GM19240 (cell line): ENCODE data around the gene GPC5.
"Not testable (repeated sequence)": the region's sequence is repeated elsewhere in the genome, so short reads cannot be mapped to it uniquely, and the experiment has no call there.

ENCODE experiments used
- DNase-seq: peaks from one replicate; pipeline ENCODE4 v3.0.0; 2011; ENCODE audit warnings: low spot score; ENCODE audit not compliant: insufficient read length

Gene GPC5

GRCh38 chr13:92433963-92434362 is 1035.5 kb downstream of the GPC5 start:
- DNase-seq, result no peak

- DNase-seq, result no peak
Observed at GRCh38 chr13:92436924-92437323, 1038.5 kb downstream of the GPC5 start.

DNA sequence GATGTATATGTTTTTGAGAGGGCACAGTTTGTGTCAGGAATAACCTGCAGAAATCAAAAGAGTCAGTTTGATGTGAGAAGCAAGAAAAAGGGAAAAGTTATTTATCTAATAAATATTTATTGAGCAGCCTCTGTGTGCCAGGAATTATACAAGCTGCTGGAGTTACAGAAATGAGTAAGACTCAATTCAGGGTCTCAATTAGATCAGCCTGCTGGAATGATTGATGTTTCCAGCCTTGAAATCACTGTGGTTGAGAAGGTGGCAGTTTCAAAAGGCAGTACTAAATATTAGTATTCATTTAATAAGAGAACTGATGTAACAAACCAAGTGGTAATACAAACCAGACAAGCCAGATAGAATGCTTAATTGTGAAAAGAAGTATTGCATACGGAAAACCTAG is 1045.8 kb downstream of the GPC5 start:
- DNase-seq, result no peak

- no peak for DNase-seq
Observed at GRCh38 chr13:92451060-92451459, 1052.6 kb downstream of the GPC5 start.

GRCh38 chr13:92452840-92453239 is 1054.4 kb downstream of the GPC5 start:
- no peak for DNase-seq

- no peak for DNase-seq
Observed at GRCh38 chr13:92459306-92459705, 1060.9 kb downstream of the GPC5 start.

DNA sequence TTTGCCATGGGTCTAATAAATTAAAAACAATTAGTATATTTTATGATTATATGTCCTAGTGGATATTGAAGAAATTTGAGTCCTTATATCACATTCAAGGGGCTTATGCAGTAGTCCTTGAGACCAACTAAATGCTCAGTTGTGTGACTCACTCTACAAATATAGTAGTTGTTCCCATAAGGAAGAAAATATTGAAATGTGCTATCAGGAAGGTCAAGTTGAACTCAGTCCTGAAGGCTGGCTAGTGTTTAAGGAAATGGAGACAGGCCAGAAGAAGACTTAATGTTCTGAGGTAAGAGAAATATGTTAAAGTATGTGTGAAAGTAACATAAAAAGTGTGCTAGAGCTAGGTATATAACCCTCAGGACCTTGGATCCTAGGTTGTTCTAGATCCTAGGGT is 1062.1 kb downstream of the GPC5 start:
- no peak for DNase-seq

DNA sequence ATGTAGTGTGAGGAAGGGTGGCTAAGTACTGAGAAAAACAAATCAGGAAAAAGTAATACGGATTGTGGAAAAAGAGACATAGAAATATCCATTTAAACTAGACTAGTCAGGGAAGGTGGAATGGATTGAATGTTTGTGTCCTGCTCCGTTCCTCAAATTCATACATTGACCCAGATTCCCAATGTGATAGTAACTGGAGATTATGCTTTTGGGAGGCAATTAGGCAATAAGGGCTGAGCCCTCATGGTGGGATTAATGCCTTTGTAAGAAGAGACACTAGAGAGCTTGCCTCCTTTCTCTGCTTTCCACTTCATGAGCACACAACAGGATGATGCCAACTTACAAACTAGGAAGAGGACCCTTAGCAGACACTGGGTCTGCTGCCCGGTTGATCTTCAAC is 1063.0 kb downstream of the GPC5 start:
- no peak for DNase-seq

DNA sequence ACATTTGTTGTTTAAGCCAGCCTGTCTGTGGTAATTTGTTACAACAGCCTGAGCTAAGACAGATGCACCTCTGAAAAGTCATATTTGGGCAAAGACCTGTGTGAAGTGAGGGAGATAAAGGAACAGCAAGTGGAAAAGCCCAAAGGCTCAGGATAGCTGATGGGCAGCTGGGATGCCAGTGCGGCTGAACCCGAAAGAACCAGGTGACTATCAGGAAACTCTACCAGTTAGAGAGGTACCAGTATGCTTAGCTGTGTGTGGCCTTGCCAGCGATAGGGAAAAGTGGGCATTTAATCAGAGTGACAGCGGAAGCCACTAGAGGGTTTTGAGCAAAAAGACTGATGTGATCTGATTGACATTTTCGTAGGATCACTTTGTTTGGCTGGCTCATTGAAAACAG is 1063.4 kb downstream of the GPC5 start:
- DNase-seq, result no peak

- DNase-seq, result no peak
Observed at GRCh38 chr13:92463134-92463533, 1064.7 kb downstream of the GPC5 start.

DNA sequence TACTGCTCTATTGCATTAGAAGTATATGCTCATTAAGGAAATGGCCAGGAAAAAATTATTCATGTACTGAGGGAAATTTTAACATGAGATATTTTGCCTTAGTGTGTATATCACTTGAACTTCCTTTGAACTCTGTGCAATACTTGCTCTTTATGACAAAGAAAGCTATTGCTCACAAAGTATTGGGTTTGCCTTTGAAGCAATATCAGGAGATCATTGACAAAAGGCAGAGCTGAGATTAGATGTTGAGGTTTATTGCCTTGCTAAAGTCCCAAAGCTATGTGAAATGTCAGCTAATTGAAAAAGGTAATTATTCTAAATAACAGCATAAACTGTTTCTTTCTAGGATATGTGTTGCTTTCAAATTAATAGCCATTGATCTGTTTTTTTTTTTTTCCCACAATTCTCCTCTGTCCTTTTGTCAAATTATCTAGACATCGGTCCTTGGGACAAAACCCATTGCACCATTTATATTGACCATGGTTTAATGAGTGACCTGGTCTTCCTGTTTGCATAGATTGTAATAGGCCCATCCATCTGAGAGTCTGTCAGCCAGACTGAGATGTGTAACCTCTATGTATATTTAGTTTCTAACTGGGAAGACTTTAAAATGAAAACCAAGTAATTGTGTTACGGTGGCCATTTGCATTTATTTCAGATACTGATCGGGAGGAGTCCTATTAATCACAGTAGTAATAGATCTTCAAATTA is 1075.5 kb downstream of the GPC5 start:
- DNase-seq, result no peak

GRCh38 chr13:92480387-92480786 is 1082.0 kb downstream of the GPC5 start:
- no peak for DNase-seq

DNA sequence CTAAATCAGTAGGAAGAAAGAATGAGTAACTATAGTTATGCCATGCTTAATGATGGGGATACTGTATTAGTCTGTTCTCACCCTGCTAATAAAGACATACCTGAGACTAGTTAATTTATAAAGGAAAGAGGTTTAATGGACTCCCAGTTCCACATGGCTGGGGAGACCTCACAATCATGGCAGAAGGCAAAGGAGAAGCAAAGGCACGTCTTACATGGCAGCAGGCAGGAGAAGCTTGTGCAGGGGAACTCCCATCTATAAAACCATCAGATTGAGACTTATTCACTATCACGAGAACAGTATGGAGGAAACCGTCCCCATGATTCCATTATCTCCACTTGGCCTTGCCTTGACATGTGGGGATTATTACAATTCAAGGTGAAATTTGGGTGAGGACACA is 1084.4 kb downstream of the GPC5 start:
- not testable (repeated sequence) for DNase-seq

DNA sequence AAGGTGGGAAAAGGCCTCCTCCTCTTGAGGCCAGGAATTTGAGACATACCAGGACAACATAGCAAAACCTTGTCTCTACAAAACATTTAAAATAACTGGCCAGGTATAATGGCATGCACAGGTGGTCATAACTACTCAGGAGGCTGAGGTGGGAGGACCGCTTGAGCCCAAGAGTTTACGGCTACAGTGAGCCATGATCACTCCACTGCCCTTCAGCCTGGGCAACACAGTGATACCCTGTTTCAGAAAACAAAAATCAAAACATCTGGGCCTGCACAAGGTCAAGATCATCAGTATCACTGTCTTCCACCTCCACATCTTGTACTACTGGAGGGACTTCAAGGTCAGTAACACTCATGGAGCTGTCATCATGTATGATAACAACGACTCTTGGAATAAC is 1085.5 kb downstream of the GPC5 start:
- DNase-seq, result no peak

- DNase-seq, result no peak
Observed at GRCh38 chr13:92487238-92487637, 1088.8 kb downstream of the GPC5 start.

GRCh38 chr13:92488249-92488852 is 1089.9 kb downstream of the GPC5 start:
- no peak for DNase-seq

DNA sequence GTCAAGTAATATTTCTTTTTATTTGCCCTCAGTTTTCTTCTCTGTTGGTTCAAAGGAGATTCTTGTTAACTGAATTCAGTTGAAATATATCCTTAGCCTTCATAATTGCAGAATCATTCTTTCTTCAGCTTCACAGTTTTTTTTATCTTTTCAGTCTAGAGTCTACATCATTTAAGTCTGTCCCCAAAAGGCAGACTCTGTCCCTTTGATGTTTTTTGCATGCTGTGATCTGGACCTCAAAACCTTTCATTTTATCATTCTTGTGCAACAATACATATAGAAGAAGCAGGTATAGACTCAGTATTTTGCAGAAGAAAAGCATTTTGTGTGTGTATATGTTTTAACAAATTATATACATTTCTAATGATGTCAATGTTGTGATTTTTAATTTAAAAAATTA is 1093.4 kb downstream of the GPC5 start:
- no peak for DNase-seq

GRCh38 chr13:92494915-92495314 is 1096.5 kb downstream of the GPC5 start:
- no peak for DNase-seq

- no peak for DNase-seq
Observed at GRCh38 chr13:92500192-92500591, 1101.8 kb downstream of the GPC5 start.

- DNase-seq, result no peak
Observed at GRCh38 chr13:92510416-92510815, 1112.0 kb downstream of the GPC5 start.

GRCh38 chr13:92512852-92513251 is 1114.4 kb downstream of the GPC5 start:
- no peak for DNase-seq

- no peak for DNase-seq
Observed at GRCh38 chr13:92513672-92514071, 1115.3 kb downstream of the GPC5 start.

- DNase-seq, result no peak
Observed at GRCh38 chr13:92514420-92515125, 1116.2 kb downstream of the GPC5 start.
